Myocyte (in vitro differentiated cells): ENCODE data around the gene DPM2. TPM values are rescaled to one million over a fixed set of nuclear protein-coding genes. Genes with fewer than 3 reads are reported as not detected.

Experiments
- DNase-seq: peaks from one replicate; pipeline ENCODE4 v3.0.0-alpha.2; 2012; ENCODE audit warnings: low read depth
- total RNA-seq: library from RNA; depleted of rRNA; stranded (reverse); fragments of >200 nt; gene quantifications from 2 replicates; pipeline ENCODE4 v1.2.3, GENCODE V29; 2014

DPM2 gene
- total RNA-seq, 1 donor from 2014 or later: 12.5 TPM

DNA sequence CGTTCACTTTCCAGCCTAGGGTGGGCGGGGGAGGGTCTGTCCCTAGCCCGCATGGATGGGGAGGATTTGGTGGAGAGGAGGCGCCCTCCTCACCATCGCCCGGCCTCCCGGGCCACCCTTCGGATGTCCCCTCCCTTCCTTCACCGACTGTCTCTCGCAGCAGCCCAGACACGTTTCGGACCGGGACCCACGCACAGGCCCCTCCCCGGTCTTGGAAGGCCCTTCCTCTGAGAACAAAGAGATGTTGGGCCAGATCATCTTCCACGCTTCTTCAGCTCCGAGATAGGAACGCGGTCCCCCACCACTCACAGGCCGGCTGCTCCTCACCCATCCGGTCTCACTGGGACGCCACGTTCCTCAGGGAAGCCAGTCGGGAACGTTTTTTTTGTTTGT lies 640 bp upstream of the DPM2 start:
- DNase-seq: no peak

DNA sequence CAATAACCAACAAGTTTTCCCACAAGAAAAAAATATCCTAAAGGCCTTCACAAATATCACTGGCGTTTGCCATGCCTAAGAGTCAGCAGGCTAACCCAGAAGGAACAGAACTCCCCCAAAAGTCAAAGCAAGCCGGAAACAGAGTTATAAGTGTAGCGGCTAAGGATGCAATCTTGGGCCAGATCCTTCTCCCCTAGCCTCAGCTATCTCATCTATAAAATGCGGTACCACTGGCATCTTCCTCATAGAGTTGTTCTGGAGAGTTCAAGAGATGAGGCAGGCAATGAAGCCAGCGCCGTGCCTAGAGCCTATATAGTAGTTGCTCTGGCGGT lies 632 bp downstream of the DPM2 start:
- no peak for DNase-seq

DNA sequence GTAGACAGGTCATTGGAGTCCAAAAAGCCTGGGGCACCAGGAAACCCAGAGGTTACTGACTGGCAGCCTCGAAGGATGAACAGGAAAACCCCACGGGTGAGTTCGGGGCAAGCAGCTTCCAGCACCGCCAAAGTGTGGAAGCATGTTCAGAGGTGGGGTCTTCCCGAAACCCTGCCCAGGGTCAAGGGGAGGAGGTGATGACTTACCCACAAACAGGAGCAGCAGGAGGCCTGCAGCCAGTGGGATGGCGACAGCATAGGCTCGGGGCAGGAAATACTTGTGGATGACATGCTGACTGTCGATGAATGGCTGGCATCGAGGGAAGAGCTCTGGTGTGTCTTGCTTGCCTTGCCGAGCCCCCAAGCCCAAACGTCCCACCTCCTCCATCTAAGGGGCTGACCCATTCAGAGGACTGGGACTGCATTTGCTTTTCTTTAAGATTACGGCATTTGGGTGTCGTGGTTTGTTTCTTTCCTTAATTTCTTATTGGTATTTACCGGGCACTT lies 1.3 kb downstream of the DPM2 start:
- no peak for DNase-seq

DNA sequence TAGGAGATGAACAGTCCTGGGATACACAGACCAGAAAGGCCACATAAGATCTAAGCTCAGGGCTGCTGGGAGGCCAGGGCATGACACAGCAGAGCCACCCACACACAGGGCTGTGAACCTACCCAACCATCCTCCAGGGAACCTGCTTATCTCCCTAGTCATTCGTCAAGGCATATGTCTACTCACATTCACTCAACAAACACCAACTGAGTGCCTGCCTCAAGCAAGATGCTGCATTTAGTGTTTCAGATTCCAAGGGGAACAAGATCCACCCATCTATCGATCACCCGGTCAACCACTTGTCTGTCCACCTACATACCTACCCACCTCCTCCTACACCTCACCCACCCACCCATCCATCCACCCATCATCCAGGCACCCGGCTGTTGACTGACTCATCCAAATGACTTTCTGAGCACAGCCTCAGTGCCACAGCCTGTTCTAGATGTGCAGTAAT lies 1.9 kb downstream of the DPM2 start:
- DNase-seq: no peak

DNA sequence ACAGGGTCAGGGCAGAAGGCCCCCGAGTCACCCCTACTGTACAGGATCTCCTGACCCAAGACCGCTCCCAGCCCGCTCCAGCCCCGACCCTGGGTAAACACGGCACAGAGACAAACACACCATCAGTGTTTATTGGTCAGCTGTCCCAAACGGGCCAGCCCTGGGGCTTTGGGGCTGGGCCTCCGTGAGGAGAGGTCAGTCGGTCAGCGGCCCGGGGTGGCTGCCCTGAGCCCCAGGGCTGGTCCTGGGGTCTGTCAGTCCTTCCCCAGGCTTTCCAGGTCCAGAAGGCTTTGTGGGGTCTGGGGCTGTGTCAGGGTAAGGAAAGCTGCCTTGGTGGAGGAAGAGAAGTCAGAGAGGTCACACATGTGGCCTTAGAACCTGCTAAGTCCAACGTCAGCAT lies 2.7 kb downstream of the DPM2 start:
- no peak for DNase-seq

DNA sequence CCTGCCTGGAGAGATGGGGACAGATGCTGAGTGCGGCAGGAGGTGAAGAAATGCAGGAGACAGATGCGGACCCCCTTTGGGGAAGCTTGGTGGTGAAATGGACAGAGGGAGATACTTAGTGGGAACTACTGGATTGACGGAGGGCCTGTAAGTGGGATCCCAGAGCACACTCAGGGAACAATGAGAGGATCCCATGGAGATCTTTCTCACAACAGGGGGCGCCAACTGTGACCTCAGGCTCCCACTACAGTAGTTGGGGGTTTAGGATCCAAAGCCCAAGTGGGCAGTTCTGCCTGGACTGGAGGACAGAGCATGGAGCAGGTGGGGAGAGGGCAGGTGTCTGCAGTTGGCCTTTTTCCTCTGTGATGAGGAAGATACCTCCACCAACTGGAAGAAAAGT lies 3.4 kb downstream of the DPM2 start:
- DNase-seq: no peak

DNA sequence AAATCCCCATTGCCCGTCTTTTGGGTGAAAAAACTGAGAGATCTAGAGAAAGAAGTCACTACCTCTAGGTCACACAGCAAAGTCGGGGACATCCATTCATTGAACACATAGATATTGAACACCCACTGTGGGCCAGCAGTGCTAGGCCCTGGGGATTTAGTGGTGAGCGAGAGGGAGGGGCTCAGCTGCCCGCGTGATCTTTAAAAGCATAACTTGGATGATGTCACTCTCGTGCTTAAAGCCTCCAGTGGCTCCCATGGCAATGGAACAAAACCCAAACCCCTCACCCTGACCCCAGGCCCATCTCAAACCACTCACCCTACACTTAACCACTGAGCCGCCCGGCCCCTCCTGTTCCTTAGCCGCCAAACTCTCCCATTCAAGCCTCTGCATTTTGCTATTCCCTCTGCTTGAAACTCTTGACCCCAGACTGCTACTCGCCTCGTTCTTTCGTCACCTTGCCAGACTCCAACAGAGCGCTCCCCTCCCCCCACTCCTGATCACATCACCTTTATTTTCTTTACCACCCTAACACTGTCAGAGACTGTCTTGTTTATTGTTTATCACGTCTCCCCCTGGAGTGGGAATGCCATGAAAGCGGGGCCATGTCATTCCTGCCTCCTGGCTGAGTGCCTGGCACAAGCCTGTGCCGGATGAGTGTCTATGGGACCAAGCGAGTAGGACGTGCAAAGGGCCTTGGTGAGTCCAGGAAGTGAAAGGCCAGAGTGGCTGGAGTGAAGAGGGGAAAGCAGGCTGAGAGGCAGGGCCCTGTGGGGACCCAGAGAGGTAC lies 6.4 kb downstream of the DPM2 start:
- peak; percentile 62 for DNase-seq

DNA sequence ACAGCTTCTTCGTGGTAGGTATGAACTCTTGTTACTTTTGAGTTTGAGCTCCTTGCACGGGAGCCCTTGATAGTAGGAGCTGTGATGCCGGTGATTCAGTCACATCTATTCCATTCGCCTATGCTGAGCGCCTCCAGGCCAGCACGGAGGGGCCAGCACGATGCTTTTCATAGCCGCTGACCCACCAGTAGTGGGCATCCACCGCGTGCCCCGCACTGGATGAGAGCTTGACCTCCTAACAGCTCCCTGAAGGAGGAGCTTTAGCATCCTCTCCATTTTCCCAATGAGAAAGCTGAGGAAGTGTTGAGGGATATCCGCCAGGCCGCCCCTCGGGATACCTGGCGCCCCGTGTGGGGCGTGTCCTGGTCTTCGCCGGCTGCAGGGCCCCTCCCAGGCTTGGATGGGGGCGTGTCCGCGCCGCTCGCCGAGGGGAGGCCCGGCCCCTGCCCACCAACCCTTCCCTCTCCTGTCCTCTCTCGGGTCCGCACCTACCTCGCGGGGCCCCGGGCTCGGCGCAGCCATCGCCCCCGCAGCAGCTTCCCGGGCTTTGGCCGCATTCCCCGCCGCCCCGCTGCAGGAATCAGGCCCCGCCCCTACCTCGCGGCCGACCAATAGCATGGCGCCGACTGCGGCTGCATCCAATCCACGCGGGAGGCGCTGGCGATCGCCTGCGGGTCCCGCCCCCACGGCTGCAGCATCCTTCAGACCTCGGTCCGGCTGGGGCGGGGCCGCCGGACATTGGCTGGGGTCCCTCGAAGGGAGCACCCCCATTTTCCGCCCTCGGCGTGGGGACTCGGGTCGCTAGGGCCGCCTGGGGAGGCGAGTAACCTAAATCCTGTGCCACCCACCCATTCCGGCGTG lies 7.2 kb downstream of the DPM2 start, which contains the start of gene PIP5KL1:
Gene PIP5KL1, minus strand, starts transcription at position 547 of the 861 bp plus-strand sequence. Its CDS starts 25 bp downstream, at position 522.
- DNase-seq: peak; percentile 87

DNA sequence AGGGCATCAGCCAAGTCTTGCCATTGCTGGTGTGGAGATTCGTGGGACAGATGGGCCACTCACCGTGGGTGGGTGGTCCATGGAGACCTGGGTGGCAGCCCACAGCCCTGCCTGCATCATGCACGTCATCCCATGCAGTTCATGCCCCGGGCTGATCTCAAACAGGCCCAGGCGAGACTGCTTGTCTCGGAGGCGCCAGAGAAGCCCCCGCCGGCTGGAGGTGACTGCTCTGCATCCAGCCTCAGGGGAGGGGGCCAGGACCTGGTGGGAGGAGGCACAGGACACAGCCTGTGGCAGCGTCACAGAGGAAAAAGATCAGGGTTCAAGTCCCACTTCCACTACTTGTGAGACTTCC lies 8.1 kb downstream of the DPM2 start:
- DNase-seq: no peak

DNA sequence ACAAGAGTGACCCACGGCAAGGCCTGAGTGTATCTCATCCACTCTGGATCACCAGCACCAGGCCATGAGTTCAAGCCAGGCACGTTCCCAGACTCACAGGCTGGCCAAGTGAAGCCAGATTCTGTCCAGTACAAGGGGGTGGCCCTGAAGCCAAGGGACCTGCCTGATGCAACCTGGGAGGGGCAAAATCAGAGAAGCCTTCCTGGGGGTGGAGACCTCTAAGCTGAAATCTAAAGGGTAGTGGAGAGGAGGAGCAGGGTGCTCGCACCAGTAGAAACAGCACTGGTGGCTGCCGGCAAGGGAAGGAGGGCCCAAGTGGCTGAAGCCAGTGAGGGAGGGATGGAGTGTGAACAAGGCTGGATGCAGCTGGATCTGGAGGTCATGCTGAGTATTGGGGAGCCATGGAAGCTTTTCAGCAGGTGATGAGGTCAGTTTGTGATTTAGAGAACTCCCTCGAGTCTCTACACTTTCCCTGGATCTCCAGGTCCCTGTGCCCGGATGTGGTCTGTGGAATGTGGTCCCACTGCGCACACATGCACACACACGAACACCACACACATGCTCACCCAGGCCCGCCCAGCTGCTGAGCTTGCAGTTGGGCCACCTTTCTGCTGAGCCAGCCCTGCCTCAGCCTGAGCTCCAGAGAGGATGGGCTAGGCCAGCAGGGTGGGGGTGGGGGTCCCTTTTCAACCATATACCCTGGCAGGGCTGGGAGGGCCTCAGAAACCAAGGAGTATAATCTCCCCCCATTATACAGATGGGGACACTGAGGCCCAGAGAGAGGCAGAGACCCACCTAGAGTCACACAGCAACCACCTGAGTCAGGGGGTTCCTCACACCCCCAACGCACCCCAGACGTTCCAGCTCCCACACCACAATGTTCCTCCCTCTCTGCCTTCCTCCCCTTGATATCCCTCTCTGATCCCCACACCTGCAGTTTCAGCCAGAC lies 8.7 kb downstream of the DPM2 start:
- no peak for DNase-seq

DNA sequence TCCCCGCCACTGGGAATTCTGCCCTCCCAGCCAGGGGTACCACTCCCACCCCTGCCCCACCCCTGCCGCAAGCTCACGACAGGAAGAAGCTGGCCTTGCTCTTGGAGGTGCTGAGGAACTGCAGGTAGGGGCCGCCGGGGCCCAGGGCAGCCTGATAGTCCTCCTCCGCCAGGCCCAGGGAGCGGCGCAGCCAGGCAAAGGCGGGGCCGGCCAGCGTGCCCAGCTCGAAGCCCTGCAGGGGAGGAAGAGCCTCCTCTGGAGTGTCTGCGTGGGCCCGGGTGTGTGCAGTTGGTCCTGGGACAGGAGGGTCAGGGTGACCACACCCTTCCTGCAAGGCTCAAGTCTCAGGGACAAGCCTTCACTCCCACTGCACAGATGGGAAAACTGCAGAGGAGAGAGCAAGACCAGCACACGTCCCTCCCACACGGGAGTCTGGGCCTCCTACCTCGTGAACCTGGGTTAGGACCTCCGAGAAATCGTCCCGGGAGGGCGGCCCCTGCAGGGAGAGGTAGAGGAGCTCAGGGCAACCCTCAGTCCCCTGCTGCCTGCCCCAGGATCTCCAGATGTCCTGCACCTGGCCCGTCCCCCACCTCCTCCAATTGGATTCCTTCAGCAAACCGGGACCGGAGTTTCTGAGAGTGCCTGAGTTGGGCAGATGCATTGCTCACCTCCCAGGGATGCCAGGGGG lies 9.5 kb downstream of the DPM2 start:
- no peak for DNase-seq

DNA sequence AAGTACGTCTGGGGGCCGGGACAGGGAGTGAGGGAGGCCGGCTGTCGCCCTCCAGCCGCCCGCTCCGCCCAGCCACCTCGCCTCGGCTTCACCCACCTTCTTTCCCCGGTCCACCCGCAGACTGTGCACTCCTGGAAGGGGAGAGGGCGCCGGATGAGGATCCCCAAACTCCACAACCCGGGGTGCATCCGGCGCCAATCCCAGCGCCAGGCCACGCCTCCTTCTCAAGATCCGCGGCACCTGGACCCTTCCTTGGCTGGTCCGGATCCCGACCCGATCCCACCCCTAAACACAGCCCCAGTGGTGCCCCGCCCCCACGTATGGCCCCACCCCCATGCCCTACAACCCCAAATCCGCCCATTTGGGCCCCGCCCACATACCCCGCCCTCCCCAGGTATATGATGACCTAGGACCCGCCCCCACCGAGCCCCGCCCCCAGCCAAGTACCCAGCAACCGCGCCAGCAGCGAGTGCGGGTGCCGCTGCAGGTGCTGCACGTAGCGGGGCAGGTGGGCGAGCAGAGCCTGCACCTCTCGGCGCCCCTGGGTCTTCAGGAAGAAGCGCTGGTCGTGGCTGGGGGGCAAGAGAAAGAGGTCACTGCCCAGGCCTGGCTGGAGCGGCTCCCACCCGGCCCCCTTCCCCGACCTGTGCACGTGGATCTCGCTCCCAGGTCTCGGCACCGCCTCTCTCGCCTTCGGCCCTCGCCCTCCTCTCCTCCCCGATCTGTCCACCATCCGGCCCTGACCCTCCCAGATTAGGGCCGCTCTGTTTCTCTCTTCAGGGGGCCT lies 10.3 kb downstream of the DPM2 start:
- DNase-seq: no peak

DNA sequence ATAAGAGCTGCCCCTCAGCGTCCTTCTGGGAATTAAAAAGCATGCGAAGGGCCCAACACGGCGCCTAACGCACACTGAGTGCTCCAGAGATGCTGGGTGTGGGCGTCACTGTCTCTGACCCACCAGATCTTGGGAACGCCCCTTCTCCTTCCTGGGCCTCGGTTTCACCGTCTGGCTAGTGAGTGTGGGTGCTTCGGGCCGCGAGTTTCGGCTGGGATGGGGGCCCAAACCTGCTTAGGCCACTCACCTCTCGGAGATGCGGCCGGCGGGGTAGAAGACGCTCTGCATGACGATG lies 10.8 kb downstream of the DPM2 start:
- DNase-seq: no peak

DNA sequence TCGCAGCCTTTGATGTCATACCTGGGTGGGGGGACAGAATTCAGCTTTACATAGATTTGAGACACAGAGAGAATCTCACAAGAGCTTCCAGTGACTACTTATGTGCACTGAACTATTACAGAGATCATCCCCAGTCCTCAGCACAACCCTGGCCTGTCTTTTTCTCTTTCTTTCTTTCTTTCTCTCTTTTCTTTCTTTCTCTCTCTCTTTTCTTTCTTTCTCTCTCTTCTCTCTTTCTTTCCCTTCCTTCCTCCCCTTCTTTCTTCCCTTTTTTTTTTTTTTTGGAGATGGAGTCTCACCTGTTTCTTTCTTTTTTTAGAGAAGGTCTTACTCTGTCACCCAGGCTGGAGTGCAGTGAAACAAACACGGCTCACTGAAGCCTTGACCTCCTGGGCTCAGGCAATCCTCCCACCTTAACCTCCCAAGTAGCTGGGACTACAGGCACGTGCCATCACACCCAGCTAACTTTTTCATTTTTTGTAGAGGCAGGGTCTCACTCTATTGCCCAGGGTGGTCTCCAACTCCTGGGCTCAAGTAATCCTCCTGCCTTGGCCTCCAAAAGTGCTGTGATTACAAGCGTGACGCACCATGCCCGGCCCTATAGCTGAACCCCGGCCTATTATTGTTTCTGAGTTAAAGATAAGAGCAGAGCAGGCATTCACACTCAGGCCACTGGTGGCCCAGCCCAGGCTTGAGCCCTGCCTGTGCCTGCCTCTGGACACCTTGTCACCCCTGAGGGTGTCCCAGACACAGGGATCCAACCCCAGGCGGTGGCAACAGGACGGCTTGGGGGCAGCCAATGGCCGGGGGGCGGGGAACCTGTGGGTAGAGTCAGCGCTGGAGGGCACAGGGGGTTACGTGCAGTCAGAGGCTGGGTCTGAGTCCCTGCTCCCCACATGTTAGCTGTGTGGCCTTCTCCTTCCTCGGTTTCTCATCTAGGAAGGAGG lies 11.4 kb downstream of the DPM2 start:
- DNase-seq: no peak

DNA sequence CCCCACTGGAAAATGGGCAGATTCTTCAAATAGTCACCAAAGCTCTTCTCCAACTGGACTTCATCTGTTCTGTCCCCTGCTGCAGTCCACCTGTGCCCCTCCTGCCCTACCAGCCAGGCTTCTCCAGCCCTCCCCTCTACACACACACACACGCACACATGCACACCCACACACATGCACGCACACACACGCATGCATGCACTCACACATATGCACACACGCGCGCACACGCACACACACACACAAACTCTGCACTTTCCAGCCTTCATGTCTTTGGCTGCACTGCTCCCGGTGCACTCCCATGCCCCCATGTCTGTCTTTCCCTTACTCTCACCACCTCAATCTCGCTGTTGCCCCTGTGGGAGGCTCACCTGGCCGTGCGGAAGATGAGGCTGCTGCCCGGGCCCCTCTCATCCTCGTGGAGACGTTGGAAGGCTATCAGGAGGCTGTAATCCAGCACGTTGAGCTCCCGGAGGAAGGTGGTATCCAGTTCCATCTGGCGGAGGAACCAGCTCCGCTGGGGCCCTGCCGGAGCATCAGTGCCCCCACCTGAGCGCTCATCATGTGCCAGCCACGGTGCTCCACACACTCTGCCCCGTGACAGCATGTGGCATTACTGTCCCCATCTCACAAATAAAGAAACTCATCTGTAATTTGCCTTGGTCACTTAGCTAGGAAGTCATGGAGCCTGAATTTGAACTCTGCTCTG lies 12.8 kb downstream of the DPM2 start:
- no peak for DNase-seq

DNA sequence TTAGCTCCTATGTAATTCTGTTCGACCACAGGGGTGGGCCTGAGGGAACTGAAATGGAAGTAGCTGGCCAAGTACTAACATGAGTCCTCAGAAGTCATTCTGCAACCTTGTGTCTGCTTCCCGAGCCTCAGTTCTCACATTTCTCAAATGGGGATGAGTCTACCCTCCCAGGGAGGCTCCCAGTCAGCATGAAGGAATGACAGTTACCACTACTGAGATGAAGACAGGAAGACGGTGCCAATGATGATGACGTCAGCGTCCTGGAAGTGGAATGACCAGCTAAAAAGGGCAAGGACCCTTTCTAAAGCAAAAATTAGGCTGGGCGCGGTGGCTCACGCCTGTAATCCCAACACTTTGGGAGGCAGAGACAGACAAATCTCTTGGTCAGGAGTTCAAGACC lies 13.9 kb downstream of the DPM2 start:
- DNase-seq: peak; percentile 78

DNA sequence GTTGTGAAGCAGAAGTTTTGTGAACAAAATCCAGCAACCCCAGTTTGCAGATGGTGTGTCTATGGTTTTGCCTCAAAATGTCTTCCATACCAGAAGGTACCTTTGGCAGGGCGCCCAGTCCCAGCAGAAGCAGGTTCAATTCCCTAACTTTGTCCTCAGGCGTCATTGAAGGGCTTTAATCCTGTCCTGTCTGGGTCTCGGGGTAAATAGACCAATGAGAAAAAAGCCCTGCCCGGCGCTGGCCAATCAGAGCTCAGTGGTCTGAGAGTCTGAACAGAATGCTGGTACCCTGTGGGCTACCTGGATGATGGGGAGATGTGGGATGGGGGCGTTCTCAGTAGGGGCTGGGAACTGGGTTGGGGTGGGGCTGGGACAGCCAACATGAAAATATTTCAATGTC lies 14.6 kb downstream of the DPM2 start:
- DNase-seq: no peak

DNA sequence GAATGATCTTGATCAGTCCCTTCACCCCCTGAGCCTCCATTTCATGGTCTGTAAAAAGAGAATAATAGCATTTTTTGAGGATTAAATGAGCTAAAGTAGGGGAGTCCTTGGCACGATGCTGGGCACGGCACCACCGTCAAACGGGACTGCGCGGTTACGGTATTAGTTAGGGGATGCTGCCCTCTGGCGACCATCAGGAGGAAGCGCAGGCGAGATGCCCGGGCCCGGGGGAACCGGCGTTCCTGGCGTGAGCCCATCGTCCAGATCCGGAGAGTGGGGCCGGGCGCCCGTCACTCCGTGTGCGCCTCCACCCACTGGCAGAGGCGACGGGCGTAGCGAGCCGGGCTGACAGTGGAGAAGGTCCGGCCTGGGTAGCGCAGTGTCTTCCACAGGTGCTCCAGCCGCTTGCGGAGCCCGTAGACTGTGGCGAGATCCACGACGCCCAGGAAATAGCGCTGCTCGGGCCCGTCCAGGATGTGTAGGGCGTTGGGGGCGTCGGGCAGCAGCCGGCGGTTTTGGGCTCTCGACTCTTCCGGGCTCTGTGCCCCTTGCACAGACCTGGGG lies 16.0 kb downstream of the DPM2 start:
- DNase-seq: peak; percentile 52
